ENCODE measurements around the gene PLAGL1.

PLAGL1 gene

DNA sequence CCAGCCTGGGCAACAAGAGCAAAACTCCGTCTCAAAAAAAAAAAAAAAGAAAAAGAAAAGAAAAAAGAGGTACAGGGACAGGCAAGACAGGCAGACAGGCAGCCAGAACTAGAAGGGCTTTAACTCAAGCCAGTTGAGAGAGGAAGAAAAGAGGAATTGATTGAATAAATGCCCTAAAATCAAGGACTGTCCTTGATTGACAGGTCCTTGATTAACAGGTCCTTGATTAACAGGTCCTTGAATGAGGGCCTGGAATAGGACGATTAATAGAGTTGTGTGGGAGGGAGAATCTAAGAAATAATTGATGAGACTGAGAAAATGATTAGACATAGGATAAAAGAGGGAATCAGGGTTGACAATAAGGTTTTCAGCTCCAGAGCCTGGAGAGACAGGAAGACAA, 107.7 kb downstream of the PLAGL1 start:
- no peaks in the 10 kb centered on the region for H3K36me3 ChIP-seq (ENCODE audit: control insufficient read depth, insufficient read depth, low read length)
- no peak overlapping the region for H3K4me3 ChIP-seq (ENCODE audit: extremely low read depth, insufficient read depth, low read length, poor library complexity, severe bottlenecking)
- no peaks in the 10 kb centered on the region for H3K4me1 ChIP-seq (ENCODE audit: control insufficient read depth, insufficient read depth, low read length, poor library complexity, severe bottlenecking)
- WGBS, 2 experiments (ENCODE audit: insufficient coverage in 2 of 2) = 90 to 91% methylated on average over 2 of the region's 2 CpGs
- H3K9me3 ChIP-seq (ENCODE audit: control insufficient read depth, low read length) = no peaks in the 10 kb centered on the region
- no peak overlapping the region for H3K27ac ChIP-seq (ENCODE audit: low read depth, low read length, severe bottlenecking)

DNA sequence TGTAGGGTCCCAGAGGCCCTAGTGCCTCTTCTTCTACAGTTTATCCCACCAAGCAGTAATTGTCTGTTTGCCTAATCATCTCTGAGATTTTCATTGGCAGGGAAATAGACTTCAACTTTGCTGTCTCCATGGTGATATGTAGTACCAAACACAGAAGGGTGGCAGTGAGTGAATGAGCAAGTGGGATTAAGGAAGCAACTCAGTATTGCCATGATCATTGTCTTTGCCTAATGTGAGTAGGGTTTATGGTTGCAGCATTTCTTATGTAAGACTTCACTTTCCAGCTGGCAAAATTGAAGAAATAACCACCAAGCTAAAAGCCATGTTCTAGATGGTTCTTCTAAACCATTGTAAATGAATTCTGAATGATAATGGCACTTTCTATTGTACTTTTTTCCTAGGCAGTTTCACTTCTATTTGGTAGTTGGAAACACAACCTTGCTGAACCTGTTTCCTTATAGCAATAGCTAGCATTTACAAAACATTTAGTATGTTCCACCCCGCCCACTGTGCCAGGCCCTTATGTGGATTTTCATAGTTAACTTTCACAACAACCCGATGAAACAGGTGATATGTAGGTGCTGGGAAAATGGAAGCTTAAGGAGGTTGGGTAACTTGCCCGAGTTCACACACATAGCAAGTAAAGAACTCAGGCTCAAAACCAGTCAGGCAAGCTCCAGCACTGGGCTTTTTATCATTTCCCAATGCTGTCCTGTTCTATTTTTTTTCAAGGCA, 111.8 kb downstream of the PLAGL1 start:
- H3K4me3 ChIP-seq (ENCODE audit: extremely low read depth, insufficient read depth, low read length, poor library complexity, severe bottlenecking) = no peak overlapping the region
- 83 to 100% methylated on average over 1 of the region's 3 CpGs for WGBS, 2 experiments (ENCODE audit: insufficient coverage in 2 of 2)

GRCh38 chr6:143894655-143895054, 113.4 kb downstream of the PLAGL1 start:
- no peaks in the 10 kb centered on the region for H3K36me3 ChIP-seq (ENCODE audit: control insufficient read depth, insufficient read depth, low read length)
- no peaks in the 10 kb centered on the region for H3K9me3 ChIP-seq (ENCODE audit: control insufficient read depth, low read length)
- no CpG with 5 or more reads among the region's 1 CpG for WGBS, 2 experiments (ENCODE audit: insufficient coverage in 2 of 2)
- no peak overlapping the region for H3K4me3 ChIP-seq (ENCODE audit: extremely low read depth, insufficient read depth, low read length, poor library complexity, severe bottlenecking)
- H3K27ac ChIP-seq (ENCODE audit: low read depth, low read length, severe bottlenecking) = no peak overlapping the region
- no peaks in the 10 kb centered on the region for H3K4me1 ChIP-seq (ENCODE audit: control insufficient read depth, insufficient read depth, low read length, poor library complexity, severe bottlenecking)

More for the DNA sequence above, 111.8 kb downstream of the PLAGL1 start:
- Histone ChIP-seq H3K36me3 (ENCODE audit: control insufficient read depth, insufficient read depth, low read length) (no peaks in the 10 kb centered on the region), H3K27ac (ENCODE audit: low read depth, low read length, severe bottlenecking) (no peak overlapping the region), H3K4me1 (ENCODE audit: control insufficient read depth, insufficient read depth, low read length, poor library complexity, severe bottlenecking) (no peaks in the 10 kb centered on the region), H3K9me3 (ENCODE audit: control insufficient read depth, low read length) (no peaks in the 10 kb centered on the region)
